Measurements from ENCODE around the gene TBL1XR1. TPM values are rescaled to one million over a fixed set of nuclear protein-coding genes. Genes with fewer than 3 reads are reported as not detected.

TBL1XR1 gene
- total and polyA plus RNA-seq, 2 of the 4 experiments (the other 2 are of a cell fraction), result 25.2 to 170 TPM

GRCh38 chr3:177089901-177090300 lies 107.4 kb downstream of the TBL1XR1 start:
- no peak overlapping the region for H3K56ac ChIP-seq (ENCODE audit: extremely low read depth, insufficient read depth, low read length)
- H2AK5ac ChIP-seq (ENCODE audit: low read depth, low read length), result no peak overlapping the region
- no peak overlapping the region for H2BK5ac ChIP-seq (ENCODE audit: low read depth, low read length, poor library complexity, severe bottlenecking)
- no peaks in the 10 kb centered on the region for H3K27me3 ChIP-seq (ENCODE audit: control insufficient read depth, insufficient read depth, low read length)
- H3K4me2 ChIP-seq (ENCODE audit: low read depth, low read length), result no peak overlapping the region
- intact Hi-C loops (cut with micrococcal nuclease), result no loop called here
- no peak overlapping the region for H3K14ac ChIP-seq (replicated peaks; ENCODE audit: low read depth, low read length)
- peaks cover 46% of the 10 kb centered on the region for H4K20me1 ChIP-seq (ENCODE audit: insufficient read depth, low read length)
- no peak overlapping the region for H2BK15ac ChIP-seq (ENCODE audit: low read depth, low read length)
- H3K18ac ChIP-seq (ENCODE audit: low read depth, low read length), result no peak overlapping the region
- H2BK20ac ChIP-seq (ENCODE audit: low read depth, low read length), result no peak overlapping the region
- H2AK9ac ChIP-seq (replicated peaks; ENCODE audit: low read depth, low read length, poor library complexity), result no peak overlapping the region
- no peak overlapping the region for H3K23ac ChIP-seq (ENCODE audit: low read depth, low read length)
- no peak overlapping the region for H3K4ac ChIP-seq (ENCODE audit: low read depth, low read length)
- no peak overlapping the region for H2BK120ac ChIP-seq (ENCODE audit: low read depth, low read length)
- no peak overlapping the region for H3K9ac ChIP-seq (ENCODE audit: low read depth, low read length)
- ATAC-seq (ENCODE audit: low read depth) (no peak), DNase-seq (no peak)
- peaks cover 38 to 57% of the 10 kb centered on the region in 2 experiments for H3K79me1 ChIP-seq (ENCODE audit: low read depth in 1 of 2, low read length in 2 of 2)
- no peak overlapping the region for H3K27ac ChIP-seq (ENCODE audit: insufficient read depth, low read length)
- in situ Hi-C loops (cut with MboI; ENCODE audit: low sequenced_read_pairs), result no loop called here
- H4K5ac ChIP-seq (ENCODE audit: low read depth, low read length), result no peak overlapping the region
- no peak overlapping the region for H4K91ac ChIP-seq (ENCODE audit: insufficient read depth, low read depth, low read length)
- ChIA-PET CTCF (no interaction called here), POLR2A (ENCODE audit: unreplicated experiment) (no interaction called here)
- no TSS peak for BruUV-seq (replicated peaks)
- H3K4me1 ChIP-seq (ENCODE audit: control insufficient read depth, insufficient read depth, low read length), result peaks cover 5% of the 10 kb centered on the region
- H3K9me1 ChIP-seq (ENCODE audit: insufficient read depth, low read length), result peaks cover 7% of the 10 kb centered on the region; the same call in 1 of the 2 replicates
- no peak overlapping the region for H4K8ac ChIP-seq (ENCODE audit: low read depth in 2 of 2, low read length in 2 of 2)
- no peaks in the 10 kb centered on the region; the same call in 1 of the 2 replicates for H3K9me3 ChIP-seq (ENCODE audit: control insufficient read depth, insufficient read depth, low read length)
- no peak overlapping the region for H2AFZ ChIP-seq (replicated peaks; ENCODE audit: low read length, poor library complexity)
- dilution Hi-C loops (cut with HindIII; ENCODE audit: low sequenced_read_pairs, unreplicated experiment), result no loop called here
- TF ChIP-seq NFE2L2 (IDR thresholded peaks at IDR 0.05; ENCODE audit: low read depth, low read length) (no peak), RFX5 (IDR thresholded peaks at IDR 0.05; ENCODE audit: low read depth, low read length) (no peak), ELK1 (IDR thresholded peaks at IDR 0.05; ENCODE audit: borderline replicate concordance, low read depth, low read length) (no peak), BHLHE40 (IDR thresholded peaks at IDR 0.05; ENCODE audit: low read depth, low read length) (no peak), POLR2A (IDR thresholded peaks at IDR 0.05; ENCODE audit: low read depth, low read length) (no peak), USF2 (IDR thresholded peaks at IDR 0.05; ENCODE audit: low read depth, low read length) (no peak), RAD21 (IDR thresholded peaks at IDR 0.05; ENCODE audit: low read length) (no peak), MXI1 (IDR thresholded peaks at IDR 0.05; ENCODE audit: borderline replicate concordance, low read depth, low read length) (no peak), FOS (IDR thresholded peaks at IDR 0.05; ENCODE audit: low read depth, low read length) (no peak), SMC3 (IDR thresholded peaks at IDR 0.05; ENCODE audit: low read depth, low read length) (no peak), CTCF (conservative IDR thresholded peaks at IDR 0.05; ENCODE audit: low read depth, low read length) (no peak), RCOR1 (IDR thresholded peaks at IDR 0.05; ENCODE audit: insufficient replicate concordance, low read length) (no peak), CEBPB (IDR thresholded peaks at IDR 0.05; ENCODE audit: low read depth, low read length) (no peak), CHD1 (IDR thresholded peaks at IDR 0.05; ENCODE audit: low read depth, low read length) (no peak), MAZ (IDR thresholded peaks at IDR 0.05; ENCODE audit: borderline replicate concordance, low read depth, low read length) (no peak), MAFK (IDR thresholded peaks at IDR 0.05; ENCODE audit: low read depth, low read length) (no peak)
- WGBS, 2 experiments (ENCODE audit: extremely low coverage in 2 of 2, insufficient read length in 1 of 2), result no CpG with 5 or more reads among the region's 1 CpG
- H3K36me3 ChIP-seq (ENCODE audit: control insufficient read depth, insufficient read depth, low read length), result 0 out of 2 replicates have a peak, but pooled peaks cover 2% of the 10 kb centered on the region
- H3K4me3 ChIP-seq (ENCODE audit: insufficient read depth, low read depth, low read length), result no peak overlapping the region

Data from IMR-90 (cell line).